Suprapubic skin (tissue), 4 donors: ENCODE measurements around the gene AZGP1.

ENCODE experiments used
- CTCF ChIP-seq, 2 donors: fragments of 200-600 bp in 1 of 2; fragments of 450-650 bp in 1 of 2; sonication (generic) in 1 of 2; IDR thresholded peaks; one replicate each; pipeline ENCODE4 v1.5.1; 2016 to 2019; ENCODE audit warnings: antibody characterized with exemption in 2 of 2, mild to moderate bottlenecking in 1 of 2, moderate library complexity in 1 of 2
- EP300 ChIP-seq: sonication (generic); formaldehyde crosslinking; IDR thresholded peaks from one replicate; pipeline ENCODE4 v1.6.1; 2017; ENCODE audit warnings: antibody characterized with exemption
- POLR2A ChIP-seq, 2 donors: fragments of 450-650 bp; IDR thresholded peaks; one replicate each; pipeline ENCODE4 v1.6.1; 2017; ENCODE audit warnings: antibody characterized with exemption in 2 of 2, mild to moderate bottlenecking in 2 of 2, moderate library complexity in 2 of 2
- POLR2AphosphoS5 ChIP-seq, 3 donors: sonication (generic); formaldehyde crosslinking; IDR thresholded peaks; one replicate each; pipeline ENCODE4 v1.6.1; 2017; ENCODE audit warnings: antibody characterized with exemption in 3 of 3

- no peak for TF ChIP-seq CTCF (IDR thresholded peaks at IDR 0.05)
- no peak for TF ChIP-seq POLR2AphosphoS5 (IDR thresholded peaks at IDR 0.05)
- no peak for TF ChIP-seq POLR2A (IDR thresholded peaks at IDR 0.05)
- TF ChIP-seq EP300 = no peak
Observed at GRCh38 chr7:99976626-99977025, 795 bp upstream of the AZGP1 start.
